Endothelial cell of umbilical vein (primary cell): ENCODE results near the gene ELOVL5. TPM values are rescaled to one million over a fixed set of nuclear protein-coding genes. Genes with fewer than 3 reads are reported as not detected.

ENCODE experiments used
- BruUV-seq: library from RNA; stranded (reverse); fragments of 400-500 nt; replicated peaks from 2 replicates; lab custom pipeline; 2021; lab: Mats Ljungman, UMichigan
- CTCF ChIA-PET: fragments of 300-600, 350-600 bp; sonication (Branson Sonifier 250); formaldehyde crosslinking; loops from one replicate; lab custom pipeline; 2021; ENCODE audit warnings: antibody characterized with exemption, inconsistent platforms; lab: Charles Lee
- POLR2A ChIA-PET: fragments of 300-600, 350-600 bp; sonication (Branson Sonifier 250); formaldehyde crosslinking; loops from one replicate; lab custom pipeline; 2021; ENCODE audit warnings: antibody characterized with exemption, inconsistent platforms; lab: Charles Lee
- DNase-seq: peaks from one replicate; pipeline ENCODE4 v3.0.0-alpha.2; 2011; ENCODE audit warnings: low read depth, low spot score
- FAIRE-seq: peaks from 2 replicates; lab custom pipeline; 2011; peaks lifted over from hg19 to GRCh38; lab: Jason Lieb, UNC
- H2AFZ ChIP-seq: 2 replicates; pipeline ENCODE4 v1.6.0; 2012; ENCODE audit warnings: low read depth, low read length, control low read depth, inconsistent platforms
- H3K27ac ChIP-seq: 2 replicates; pipeline ENCODE4 v1.5.1; 2011; ENCODE audit warnings: low read depth, mild to moderate bottlenecking, control low read depth, low read length, moderate library complexity; ENCODE audit not compliant: insufficient read depth
- H3K27me3 ChIP-seq, 2 experiments: 2 replicates each; pipeline versions ENCODE4 v1.6.0 to v1.6.1; 2011; ENCODE audit warnings: low read length in 2 of 2, mixed read lengths in 1 of 2; ENCODE audit not compliant: control insufficient read depth in 2 of 2, insufficient read depth in 2 of 2
- H3K36me3 ChIP-seq, 2 experiments: 2 replicates in 1 of 2; 3 replicates in 1 of 2; pipeline ENCODE4 v1.5.1; 2011; ENCODE audit warnings: low read length in 2 of 2, mild to moderate bottlenecking in 1 of 2, moderate library complexity in 1 of 2; ENCODE audit not compliant: control insufficient read depth in 2 of 2, insufficient read depth in 2 of 2; ENCODE audit errors: extremely low read depth in 1 of 2
- H3K4me1 ChIP-seq: 3 replicates; pipeline ENCODE4 v1.5.1; 2011; ENCODE audit warnings: mild to moderate bottlenecking, low read length; ENCODE audit not compliant: control insufficient read depth, insufficient read depth; ENCODE audit errors: extremely low read depth
- H3K4me2 ChIP-seq: 2 replicates; pipeline ENCODE4 v1.6.1; 2011; ENCODE audit warnings: low read length, control low read depth, mixed read lengths; ENCODE audit not compliant: insufficient read depth
- H3K4me3 ChIP-seq, 3 experiments: fragments of 200-600 bp in 1 of 3; sonication (generic), shearing (Covaris generic) in 1 of 3; replicated peaks in 1 of 3; 2 replicates each; pipeline ENCODE4 v1.5.1; 2011 to 2016; ENCODE audit warnings: control low read depth in 3 of 3, low read length in 3 of 3, mild to moderate bottlenecking in 2 of 3, inconsistent platforms in 1 of 3, low read depth in 1 of 3, moderate library complexity in 1 of 3; ENCODE audit not compliant: insufficient read depth in 1 of 3
- H3K79me2 ChIP-seq: 2 replicates; pipeline ENCODE4 v1.6.0; 2012; ENCODE audit warnings: low read length, inconsistent platforms; ENCODE audit not compliant: control insufficient read depth, insufficient read depth
- H3K9ac ChIP-seq: replicated peaks from 2 replicates; pipeline ENCODE3; 2011; ENCODE audit warnings: low read length, control low read depth; ENCODE audit not compliant: insufficient read depth; ENCODE audit errors: extremely low read depth
- H3K9me1 ChIP-seq: replicated peaks from 3 replicates; pipeline ENCODE4 v1.6.0; 2011; ENCODE audit warnings: mild to moderate bottlenecking, low read length; ENCODE audit not compliant: control insufficient read depth, insufficient read depth; ENCODE audit errors: extremely low read depth
- H3K9me3 ChIP-seq: replicated peaks from 2 replicates; pipeline ENCODE4 v1.5.1; 2012; ENCODE audit warnings: low read length, inconsistent platforms; ENCODE audit not compliant: control insufficient read depth, insufficient read depth
- H4K20me1 ChIP-seq: replicated peaks from 2 replicates; pipeline ENCODE3; 2011; ENCODE audit warnings: mild to moderate bottlenecking, low read length; ENCODE audit not compliant: control insufficient read depth, insufficient read depth; ENCODE audit errors: extremely low read depth
- CTCF ChIP-seq, 2 donors: IDR thresholded peaks; 1 replicate in 1 of 2; 2 replicates in 1 of 2; pipeline ENCODE4 v1.5.1; 2011; ENCODE audit warnings: low read length in 2 of 2, mild to moderate bottlenecking in 2 of 2, moderate library complexity in 2 of 2, control low read depth in 1 of 2, inconsistent platforms in 1 of 2, low read depth in 1 of 2; ENCODE audit not compliant: insufficient read depth in 1 of 2; ENCODE audit errors: extremely low read depth in 1 of 2
- EZH2 ChIP-seq: IDR thresholded peaks from 2 replicates; pipeline ENCODE4 v1.6.1; 2012; ENCODE audit warnings: borderline replicate concordance, low read depth, mild to moderate bottlenecking, moderate library complexity, low read length, inconsistent platforms; ENCODE audit not compliant: severe bottlenecking
- FOS ChIP-seq: IDR thresholded peaks from 2 replicates; pipeline ENCODE4 v1.6.1; 2011; ENCODE audit warnings: mild to moderate bottlenecking, low read length, moderate library complexity, borderline replicate concordance; ENCODE audit not compliant: insufficient read depth
- GATA2 ChIP-seq: IDR thresholded peaks from 2 replicates; pipeline ENCODE4 v1.7.0; 2011; ENCODE audit warnings: low read depth, mild to moderate bottlenecking, moderate library complexity, mixed read lengths, low read length; ENCODE audit not compliant: insufficient read length, insufficient read depth
- JUN ChIP-seq: IDR thresholded peaks from 2 replicates; pipeline ENCODE4 v1.6.1; 2011; ENCODE audit warnings: borderline replicate concordance, low read depth; ENCODE audit not compliant: insufficient read length, insufficient read depth
- MAX ChIP-seq: IDR thresholded peaks from 2 replicates; pipeline ENCODE4 v1.6.1; 2011; ENCODE audit not compliant: insufficient read depth, insufficient read length
- MYC ChIP-seq: IDR thresholded peaks from one replicate; pipeline ENCODE4 v1.6.1; 2011; ENCODE audit warnings: mild to moderate bottlenecking, low read depth, low read length
- POLR2A ChIP-seq: IDR thresholded peaks from 2 replicates; pipeline ENCODE4 v1.6.1; 2012; ENCODE audit warnings: low read depth, mild to moderate bottlenecking, control low read depth, low read length
- POLR2AphosphoS5 ChIP-seq: IDR thresholded peaks from 2 replicates; pipeline ENCODE4 v1.6.1; 2012; ENCODE audit warnings: low read depth, mild to moderate bottlenecking, control low read depth, low read length, moderate library complexity; ENCODE audit not compliant: insufficient read depth
- dilution Hi-C: fragments of 300-500 bp; cut with MboI; formaldehyde crosslinking; loops from one replicate; pipeline ENCODE4 v1.15.0; 2019; ENCODE audit warnings: low sequenced_read_pairs; ENCODE audit not compliant: extremely low pct_ligation_motif_present
- intact Hi-C: fragments of 100-400 bp; cut with micrococcal nuclease; formaldehyde crosslinking; loops from one replicate; pipeline ENCODE4 v1.10.0; 2022
- polyA plus RNA-seq, 4 experiments: library from polyadenylated mRNA; depleted of rRNA in 3 of 4; stranded (reverse) in 3 of 4; unstranded in 1 of 4; fragments of >200 nt; gene quantifications; 2 replicates each; pipeline versions ENCODE4 v1.2.1 to v1.2.3, GENCODE V29; 2011 to 2012; ENCODE audit warnings: missing spikeins in 1 of 4
- total RNA-seq: library from RNA; stranded (reverse); gene quantifications from 2 replicates; pipeline ENCODE4 v1.2.3, GENCODE V29; 2021

Gene ELOVL5
- total and polyA plus RNA-seq, 2 donors (not counting 3 experiments of a cell fraction or from before 2014, with no cell fraction given), result 85.9 to 140 TPM

GRCh38 chr6:53378208-53378607, 29.5 kb upstream of the ELOVL5 start:
- no peak overlapping the region for H3K4me2 ChIP-seq
- H3K36me3 ChIP-seq, result no peaks in the 10 kb centered on the region
- H2AFZ ChIP-seq, result no peak overlapping the region
- ChIA-PET CTCF (interaction anchor here (0.9 kb wide), 1 partner anchor 106 kb away, joined by 3 read pairs; no protein-coding TSS in a partner anchor), POLR2A (no interaction called here)
- no peak overlapping the region for H3K4me3 ChIP-seq
- DNase-seq, result no peak
- no peak for TF ChIP-seq POLR2A
- TF ChIP-seq MYC, result no peak
- no peak for TF ChIP-seq CTCF (IDR thresholded peaks at IDR 0.05; ENCODE audit: extremely low read depth in 1 of 2, insufficient read depth in 1 of 2, low read depth in 1 of 2, low read length in 2 of 2)
- TF ChIP-seq POLR2AphosphoS5, result no peak
- TF ChIP-seq GATA2, result no peak
- no peak for TF ChIP-seq FOS
- no peak for TF ChIP-seq EZH2
- TF ChIP-seq MAX, result no peak
- TF ChIP-seq JUN, result no peak
- H3K79me2 ChIP-seq, result no peaks in the 10 kb centered on the region
- no peaks in the 10 kb centered on the region for H4K20me1 ChIP-seq
- intact Hi-C loops, result no loop called here
- no TSS peak for BruUV-seq
- peaks cover 14 to 37% of the 10 kb centered on the region in 2 experiments for H3K27me3 ChIP-seq
- no peak for FAIRE-seq
- dilution Hi-C loops, result no loop called here
- H3K9me3 ChIP-seq, result no peaks in the 10 kb centered on the region
- no peak overlapping the region for H3K27ac ChIP-seq
- no peaks in the 10 kb centered on the region for H3K4me1 ChIP-seq
- H3K9me1 ChIP-seq, result no peaks in the 10 kb centered on the region
- H3K9ac ChIP-seq, result no peak overlapping the region
